SIG-M5 treated with dmso at 0.1 percent for 504 hours (cell line): ENCODE data around the gene CST11.
"Not testable (repeated sequence)": the region's sequence is repeated elsewhere in the genome, so short reads cannot be mapped to it uniquely, and the experiment has no call there.

Experiments used
- DNase-seq: peaks from one replicate; lab custom pipeline; 2025; ENCODE audit not compliant: unreplicated experiment; lab: John Stamatoyannopoulos, UW

The CST11 gene

GRCh38 chr20:23452776-23453175 is at the start of gene CST11:
Gene CST11, minus strand, starts transcription at chr20:23452876. Its CDS starts 65 bp downstream, at chr20:23452811.
- no peak for DNase-seq

- DNase-seq: no peak
These were observed 49.2 kb upstream of the CST11 start for GRCh38 chr20:23501926-23502325.

- no peak for DNase-seq
These were observed 44.9 kb upstream of the CST11 start for GRCh38 chr20:23497536-23497935.

- no peak for DNase-seq
These were observed 40.6 kb upstream of the CST11 start for GRCh38 chr20:23493172-23493772.

GRCh38 chr20:23492292-23492691 is 39.6 kb upstream of the CST11 start:
- DNase-seq: no peak

- DNase-seq: no peak
These were observed 38.1 kb upstream of the CST11 start, which contains the start of gene CST8 for GRCh38 chr20:23490817-23491216. Gene CST8, plus strand, starts transcription at chr20:23491117. Its CDS starts 551 bp downstream, at chr20:23491668.

- no peak for DNase-seq
These were observed 36.3 kb upstream of the CST11 start for GRCh38 chr20:23488996-23489395.

- DNase-seq: no peak
These were observed 35.8 kb upstream of the CST11 start for GRCh38 chr20:23488470-23488869.

- DNase-seq: no peak
These were observed 31.4 kb upstream of the CST11 start for GRCh38 chr20:23484081-23484480.

GRCh38 chr20:23482138-23482537 is 29.5 kb upstream of the CST11 start:
- no peak for DNase-seq

GRCh38 chr20:23479043-23479442 is 26.4 kb upstream of the CST11 start:
- no peak for DNase-seq

- no peak for DNase-seq
These were observed 24.5 kb upstream of the CST11 start for GRCh38 chr20:23477223-23477622.

- no peak for DNase-seq
These were observed 23.5 kb upstream of the CST11 start for GRCh38 chr20:23476015-23476754.

- no peak for DNase-seq
These were observed 22.7 kb upstream of the CST11 start for GRCh38 chr20:23475395-23475794.

- DNase-seq: not testable (repeated sequence)
These were observed 20.6 kb upstream of the CST11 start for GRCh38 chr20:23473293-23473692.

GRCh38 chr20:23472306-23472705 is 19.6 kb upstream of the CST11 start:
- DNase-seq: not testable (repeated sequence)

- DNase-seq: not testable (repeated sequence)
These were observed 14.3 kb upstream of the CST11 start for GRCh38 chr20:23466961-23467360.

- no peak for DNase-seq
These were observed 8.5 kb upstream of the CST11 start for GRCh38 chr20:23461180-23461579.

GRCh38 chr20:23459461-23460150 is 6.9 kb upstream of the CST11 start:
- no peak for DNase-seq

GRCh38 chr20:23456873-23457272 is 4.2 kb upstream of the CST11 start:
- no peak for DNase-seq

GRCh38 chr20:23456409-23456808 is 3.7 kb upstream of the CST11 start:
- no peak for DNase-seq

- no peak for DNase-seq
These were observed 3.0 kb upstream of the CST11 start for GRCh38 chr20:23455639-23456038.
